Measurements from ENCODE around the gene MMP15.
"Not testable (repeated sequence)": the region's sequence is repeated elsewhere in the genome, so short reads cannot be mapped to it uniquely, and the experiment has no call there.

Gene MMP15

GRCh38 chr16:57996406-57997175 is 29.0 kb upstream of the MMP15 start:
- DNase-seq (ENCODE audit: low spot score), result no peak

GRCh38 chr16:57997176-57997527 is 28.4 kb upstream of the MMP15 start:
- DNase-seq (ENCODE audit: low spot score), result no peak

GRCh38 chr16:57997528-57998265 is 27.9 kb upstream of the MMP15 start:
- DNase-seq (ENCODE audit: low spot score), result no peak

GRCh38 chr16:57998486-57998885 is 27.1 kb upstream of the MMP15 start:
- no peak for DNase-seq (ENCODE audit: low spot score)

- no peak for DNase-seq (ENCODE audit: low spot score)
These were observed 26.6 kb upstream of the MMP15 start for GRCh38 chr16:57998992-57999365.

GRCh38 chr16:57999366-57999970 is 26.1 kb upstream of the MMP15 start:
- DNase-seq (ENCODE audit: low spot score), result no peak

- DNase-seq (ENCODE audit: low spot score), result peak; percentile 43
These were observed 25.4 kb upstream of the MMP15 start, which contains the start of gene ZNF319 for GRCh38 chr16:57999971-58000705. ZNF319 (minus strand) TSS chr16:58000672; CDS start chr16:57998265, 2,407 bp downstream.

GRCh38 chr16:58000706-58001676 is 24.6 kb upstream of the MMP15 start, which contains the start of gene USB1:
USB1 (plus strand) TSS chr16:58001407; CDS start chr16:58001484, 77 bp downstream.
- DNase-seq (ENCODE audit: low spot score), result peak; percentile 90

GRCh38 chr16:58001781-58002415 is 23.7 kb upstream of the MMP15 start:
- DNase-seq (ENCODE audit: low spot score), result no peak

- no peak for DNase-seq (ENCODE audit: low spot score)
These were observed 23.1 kb upstream of the MMP15 start for GRCh38 chr16:58002416-58002800.

GRCh38 chr16:58002936-58003335 is 22.6 kb upstream of the MMP15 start:
- DNase-seq (ENCODE audit: low spot score), result no peak

GRCh38 chr16:58004736-58005135 is 20.8 kb upstream of the MMP15 start:
- not testable (repeated sequence) for DNase-seq (ENCODE audit: low spot score)

GRCh38 chr16:58009856-58010416 is 15.6 kb upstream of the MMP15 start:
- no peak for DNase-seq (ENCODE audit: low spot score)

GRCh38 chr16:58010886-58011285 is 14.7 kb upstream of the MMP15 start:
- DNase-seq (ENCODE audit: low spot score), result no peak

- DNase-seq (ENCODE audit: low spot score), result no peak
These were observed 13.9 kb upstream of the MMP15 start for GRCh38 chr16:58011652-58012051.

- no peak for DNase-seq (ENCODE audit: low spot score)
These were observed 13.1 kb upstream of the MMP15 start for GRCh38 chr16:58012481-58012880.

- DNase-seq (ENCODE audit: low spot score), result no peak
These were observed 12.2 kb upstream of the MMP15 start for GRCh38 chr16:58013201-58013956.

GRCh38 chr16:58016840-58017446 is 8.6 kb upstream of the MMP15 start:
- no peak for DNase-seq (ENCODE audit: low spot score)

GRCh38 chr16:58018803-58019202 is 6.8 kb upstream of the MMP15 start:
- DNase-seq (ENCODE audit: low spot score), result no peak

Data from HuH-7 (cell line).